LoVo (cell line): Measurements from ENCODE around the gene ADAD2.
A peak's percentile ranks its signal among the peaks of the same experiment; 100 is the strongest.

Experiments
- DNase-seq: peaks from one replicate; pipeline ENCODE4 v3.0.0-alpha.2; 2016; ENCODE audit warnings: low spot score

The ADAD2 gene

GRCh38 chr16:84224554-84224953 is 33.6 kb downstream of the ADAD2 start:
- DNase-seq, result no peak

GRCh38 chr16:84225126-84225525 is 34.2 kb downstream of the ADAD2 start:
- DNase-seq, result no peak

- no peak for DNase-seq
Observed at GRCh38 chr16:84225571-84225970, 34.6 kb downstream of the ADAD2 start.

GRCh38 chr16:84226026-84226425 is 35.1 kb downstream of the ADAD2 start:
- DNase-seq, result no peak

- no peak for DNase-seq
Observed at GRCh38 chr16:84227548-84227947, 36.6 kb downstream of the ADAD2 start.

GRCh38 chr16:84228256-84228838 is 37.4 kb downstream of the ADAD2 start:
- peak; percentile 17 for DNase-seq

GRCh38 chr16:84229471-84229870 is 38.5 kb downstream of the ADAD2 start:
- no peak for DNase-seq

- DNase-seq, result no peak
Observed at GRCh38 chr16:84232060-84232459, 41.1 kb downstream of the ADAD2 start.

- no peak for DNase-seq
Observed at GRCh38 chr16:84232969-84233368, 42.0 kb downstream of the ADAD2 start.

GRCh38 chr16:84233748-84234147 is 42.8 kb downstream of the ADAD2 start:
- no peak for DNase-seq

- no peak for DNase-seq
Observed at GRCh38 chr16:84234321-84235241, 43.6 kb downstream of the ADAD2 start.

- no peak for DNase-seq
Observed at GRCh38 chr16:84236671-84237070, 45.7 kb downstream of the ADAD2 start.

- DNase-seq, result no peak
Observed at GRCh38 chr16:84237994-84238750, 47.2 kb downstream of the ADAD2 start.

- DNase-seq, result no peak
Observed at GRCh38 chr16:84239141-84239769, 48.3 kb downstream of the ADAD2 start.

- DNase-seq, result no peak
Observed at GRCh38 chr16:84239909-84240308, 49.0 kb downstream of the ADAD2 start, which contains the start of gene KCNG4. Gene KCNG4, minus strand, starts transcription at chr16:84240012. Its CDS starts 2,527 bp downstream, at chr16:84237485.

GRCh38 chr16:84240455-84240854 is 49.5 kb downstream of the ADAD2 start:
- DNase-seq, result no peak

- DNase-seq, result no peak
Observed at GRCh38 chr16:84241778-84242177, 50.8 kb downstream of the ADAD2 start.

- DNase-seq, result no peak
Observed at GRCh38 chr16:84242839-84243238, 51.9 kb downstream of the ADAD2 start.

GRCh38 chr16:84243732-84244131 is 52.8 kb downstream of the ADAD2 start:
- no peak for DNase-seq

- no peak for DNase-seq
Observed at GRCh38 chr16:84244728-84245127, 53.8 kb downstream of the ADAD2 start.

- DNase-seq, result no peak
Observed at GRCh38 chr16:84245956-84246678, 55.2 kb downstream of the ADAD2 start.

- DNase-seq, result no peak
Observed at GRCh38 chr16:84246679-84247077, 55.7 kb downstream of the ADAD2 start.
